GM13977 (cell line): ENCODE results near the gene CYP2D6.
"Not testable (repeated sequence)": the region's sequence is repeated elsewhere in the genome, so short reads cannot be mapped to it uniquely, and the experiment has no call there.

Source experiments
- DNase-seq: peaks from one replicate; pipeline ENCODE4 v3.0.0; 2012; ENCODE audit warnings: low spot score
- CTCF ChIP-seq: IDR thresholded peaks from 2 replicates; pipeline ENCODE4 v1.5.1; 2012; ENCODE audit warnings: mild to moderate bottlenecking, control low read depth; ENCODE audit not compliant: insufficient read depth; ENCODE audit errors: extremely low read depth, missing control alignments
- in situ Hi-C: fragments of 300-500 bp; cut with MboI; formaldehyde crosslinking; loops from one replicate; pipeline ENCODE4 v1.12.0; 2022; ENCODE audit warnings: low sequenced_read_pairs, low pct_unique_long_range_greater_than_20kb, mixed read lengths, inconsistent platforms; ENCODE audit not compliant: unreplicated experiment

The CYP2D6 gene

DNA sequence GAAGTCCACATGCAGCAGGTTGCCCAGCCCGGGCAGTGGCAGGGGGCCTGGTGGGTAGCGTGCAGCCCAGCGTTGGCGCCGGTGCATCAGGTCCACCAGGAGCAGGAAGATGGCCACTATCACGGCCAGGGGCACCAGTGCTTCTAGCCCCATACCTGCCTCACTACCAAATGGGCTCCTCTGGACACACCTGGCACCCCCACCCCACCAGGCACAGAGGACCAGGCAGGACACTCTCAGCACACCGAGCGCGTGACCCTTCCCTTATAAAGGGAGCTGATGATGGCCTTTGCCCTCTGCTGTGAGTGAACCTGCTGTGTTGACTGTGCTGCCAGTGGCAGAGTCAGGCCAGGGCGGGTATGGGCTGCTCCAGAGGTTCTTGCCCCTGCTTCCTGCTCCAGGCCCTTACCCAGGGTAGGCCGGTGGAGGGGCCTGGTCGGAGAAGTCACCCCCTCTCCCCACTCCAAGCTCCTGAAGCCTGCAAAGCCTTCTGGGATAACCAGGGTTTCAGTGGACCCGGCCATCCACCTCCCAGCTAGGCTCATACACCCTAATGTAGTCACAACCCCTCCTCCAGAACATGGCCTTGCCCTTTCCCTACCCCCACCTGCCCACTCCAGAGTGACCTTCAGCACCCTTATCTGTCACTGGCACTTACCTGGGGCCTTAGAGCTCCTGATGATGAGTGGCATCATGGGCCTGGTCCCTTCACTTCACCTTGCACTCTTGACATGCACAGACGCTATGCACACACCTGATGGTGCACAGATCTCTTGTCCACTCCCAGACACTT lies at the start of gene CYP2D6:
TSS of gene CYP2D6 (minus strand) at position 172 of the 793 bp plus-strand sequence. CDS start at position 153, 19 bp downstream.
- DNase-seq, in situ Hi-C loops: not testable (repeated sequence)

- no peak for TF ChIP-seq CTCF
- no peak for DNase-seq
- in situ Hi-C loops = loop anchor here (10.0 kb wide), 1 partner anchor 255 kb away; the partner anchor contains the start of gene NFAM1
These were observed 49.0 kb upstream of the CYP2D6 start for GRCh38 chr22:42179616-42180015.

GRCh38 chr22:42178910-42179519 lies 48.4 kb upstream of the CYP2D6 start:
- no peak for TF ChIP-seq CTCF
- DNase-seq = no peak
- in situ Hi-C loops = loop anchor here (10.0 kb wide), 1 partner anchor 256 kb away; the partner anchor contains the start of gene NFAM1

- TF ChIP-seq CTCF = no peak
- DNase-seq = no peak
- in situ Hi-C loops = loop anchor here (10.0 kb wide), 1 partner anchor 257 kb away; the partner anchor contains the start of gene NFAM1
These were observed 47.3 kb upstream of the CYP2D6 start for GRCh38 chr22:42177891-42178336.

- TF ChIP-seq CTCF = no peak
- DNase-seq = no peak
- in situ Hi-C loops = loop anchor here (10.0 kb wide), 1 partner anchor 258 kb away; the partner anchor contains the start of gene NFAM1
These were observed 45.8 kb upstream of the CYP2D6 start for GRCh38 chr22:42176255-42176915.

DNA sequence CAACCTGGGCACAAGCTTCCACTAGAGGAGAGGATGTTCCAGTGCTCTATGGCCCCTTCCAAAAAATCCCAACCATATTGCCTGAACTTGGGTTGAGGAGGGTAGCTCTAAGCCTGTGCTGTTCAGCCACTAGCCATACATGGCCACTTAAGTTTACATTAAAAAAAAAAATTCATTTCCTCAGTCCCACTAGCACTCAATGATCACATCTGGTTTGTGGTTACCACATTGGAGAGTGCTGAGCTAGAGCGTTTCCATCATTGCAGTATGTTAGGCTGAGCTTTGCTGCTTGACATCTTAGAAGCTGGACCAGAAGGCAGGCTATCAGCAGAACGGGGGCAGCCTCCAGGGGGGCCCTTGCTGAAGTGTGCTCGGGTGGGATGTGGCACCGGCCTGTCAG lies 43.5 kb upstream of the CYP2D6 start:
- no peak for TF ChIP-seq CTCF
- DNase-seq = peak; percentile 20
- in situ Hi-C loops = loop anchor here (10.0 kb wide), 1 partner anchor 261 kb away; the partner anchor contains the start of gene NFAM1
